CMK (cell line): Measurements from ENCODE around the gene SLC41A1.
A peak's percentile ranks its signal among the peaks of the same experiment; 100 is the strongest.

Experiments
- DNase-seq: peaks from one replicate; pipeline ENCODE4 v3.0.0-alpha.2; 2010; ENCODE audit warnings: low read depth

The SLC41A1 gene

GRCh38 chr1:205751036-205751651 lies 61.9 kb downstream of the SLC41A1 start:
- no peak for DNase-seq

GRCh38 chr1:205750138-205751035 lies 62.6 kb downstream of the SLC41A1 start, which contains the start of gene NUCKS1:
TSS of gene NUCKS1 (minus strand) at chr1:205750182. CDS start at chr1:205749973, 209 bp downstream.
- peak; percentile 97 for DNase-seq

GRCh38 chr1:205749234-205750137 lies 63.5 kb downstream of the SLC41A1 start:
- DNase-seq: peak; percentile 94

GRCh38 chr1:205748403-205749233 lies 64.4 kb downstream of the SLC41A1 start:
- peak; percentile 34 for DNase-seq

- DNase-seq: no peak
Measured at GRCh38 chr1:205746757-205747412, 66.1 kb downstream of the SLC41A1 start.

- no peak for DNase-seq
Measured at GRCh38 chr1:205744403-205744802, 68.6 kb downstream of the SLC41A1 start.

GRCh38 chr1:205743977-205744376 lies 69.0 kb downstream of the SLC41A1 start:
- no peak for DNase-seq

- no peak for DNase-seq
Measured at GRCh38 chr1:205741681-205742080, 71.3 kb downstream of the SLC41A1 start.

- DNase-seq: no peak
Measured at GRCh38 chr1:205739348-205740160, 73.4 kb downstream of the SLC41A1 start.
